DMS53 treated with DMSO at 0.1 percent for 48 hours (cell line): ENCODE data around the gene LPP.

Experiments
- DNase-seq: peaks from one replicate; lab custom pipeline; 2025; ENCODE audit not compliant: unreplicated experiment; lab: John Stamatoyannopoulos, UW

LPP gene

GRCh38 chr3:188453431-188454384 lies 299.8 kb downstream of the LPP start:
- no peak for DNase-seq

GRCh38 chr3:188455748-188456147 lies 301.8 kb downstream of the LPP start:
- no peak for DNase-seq

GRCh38 chr3:188458756-188459155 lies 304.8 kb downstream of the LPP start:
- DNase-seq: no peak

GRCh38 chr3:188465311-188465710 lies 311.4 kb downstream of the LPP start:
- no peak for DNase-seq

GRCh38 chr3:188468196-188468595 lies 314.2 kb downstream of the LPP start:
- DNase-seq: no peak

GRCh38 chr3:188468662-188469061 lies 314.7 kb downstream of the LPP start:
- DNase-seq: no peak

GRCh38 chr3:188469228-188469885 lies 315.4 kb downstream of the LPP start:
- DNase-seq: no peak

- DNase-seq: no peak
Observed at GRCh38 chr3:188470508-188471130, 316.7 kb downstream of the LPP start.

- no peak for DNase-seq
Observed at GRCh38 chr3:188471723-188472122, 317.8 kb downstream of the LPP start.

- DNase-seq: no peak
Observed at GRCh38 chr3:188472336-188472735, 318.4 kb downstream of the LPP start.

GRCh38 chr3:188473045-188473444 lies 319.1 kb downstream of the LPP start:
- DNase-seq: no peak

- no peak for DNase-seq
Observed at GRCh38 chr3:188473591-188474288, 319.8 kb downstream of the LPP start.

- no peak for DNase-seq
Observed at GRCh38 chr3:188476935-188477334, 323.0 kb downstream of the LPP start.

- no peak for DNase-seq
Observed at GRCh38 chr3:188480011-188480410, 326.1 kb downstream of the LPP start.

GRCh38 chr3:188482929-188483328 lies 329.0 kb downstream of the LPP start:
- DNase-seq: no peak

GRCh38 chr3:188486126-188486525 lies 332.2 kb downstream of the LPP start:
- no peak for DNase-seq

GRCh38 chr3:188486952-188487351 lies 333.0 kb downstream of the LPP start:
- no peak for DNase-seq

- no peak for DNase-seq
Observed at GRCh38 chr3:188487652-188488051, 333.7 kb downstream of the LPP start.

GRCh38 chr3:188488801-188489200 lies 334.8 kb downstream of the LPP start:
- DNase-seq: no peak

GRCh38 chr3:188489639-188490405 lies 335.9 kb downstream of the LPP start:
- no peak for DNase-seq
